Ascending aorta (tissue), 2 donors: ENCODE measurements around the gene RPS2. TPM values are rescaled to one million over a fixed set of nuclear protein-coding genes. Genes with fewer than 3 reads are reported as not detected.

Experiments
- DNase-seq, 2 donors: peaks; one replicate each; pipeline ENCODE4 v3.0.0-alpha.2; 2019; ENCODE audit warnings: low spot score in 2 of 2
- H3K27ac ChIP-seq, 2 donors: fragments of 200-600 bp; sonication (generic); one replicate each; pipeline ENCODE4 v1.5.1; 2016 to 2017; ENCODE audit warnings: mild to moderate bottlenecking in 1 of 2
- H3K27me3 ChIP-seq: fragments of 200-600 bp; sonication (generic); one replicate; pipeline ENCODE4 v1.5.1; 2017
- H3K36me3 ChIP-seq, 2 donors: fragments of 200-600 bp; sonication (generic); one replicate each; pipeline ENCODE4 v1.5.1; 2016
- H3K4me1 ChIP-seq, 2 donors: fragments of 200-600 bp; sonication (generic); one replicate each; pipeline ENCODE4 v1.5.1; 2016 to 2017; ENCODE audit warnings: mild to moderate bottlenecking in 1 of 2
- H3K4me3 ChIP-seq, 2 donors: fragments of 200-600 bp; sonication (generic); one replicate each; pipeline ENCODE4 v1.5.1; 2016 to 2017; ENCODE audit warnings: mild to moderate bottlenecking in 1 of 2
- H3K9me3 ChIP-seq, 2 donors: fragments of 200-600 bp; sonication (generic); one replicate each; pipeline ENCODE4 v1.5.1; 2016
- intact Hi-C: fragments of 100-400 bp; cut with DNase I; formaldehyde crosslinking; loops from one replicate; pipeline ENCODE4 v1.15.1; 2023
- total RNA-seq: library from RNA; depleted of rRNA; stranded (reverse); fragments of >200 nt; gene quantifications from one replicate; pipeline ENCODE4 v1.1.0, GENCODE V29; 2016
- TF ChIP-seq, protein P1 (sequence below), 3 experiments: fragments of 200-600 bp in 2 of 3; fragments of 450-650 bp in 1 of 3; sonication (generic) in 2 of 3; IDR thresholded peaks; one replicate each; pipeline ENCODE4 v1.5.1; 2016 to 2019; ENCODE audit warnings: antibody characterized with exemption in 3 of 3, mild to moderate bottlenecking in 1 of 3, moderate library complexity in 1 of 3

RPS2 gene
- total RNA-seq, 1 donor from 2014 or later: 2,866 TPM

DNA sequence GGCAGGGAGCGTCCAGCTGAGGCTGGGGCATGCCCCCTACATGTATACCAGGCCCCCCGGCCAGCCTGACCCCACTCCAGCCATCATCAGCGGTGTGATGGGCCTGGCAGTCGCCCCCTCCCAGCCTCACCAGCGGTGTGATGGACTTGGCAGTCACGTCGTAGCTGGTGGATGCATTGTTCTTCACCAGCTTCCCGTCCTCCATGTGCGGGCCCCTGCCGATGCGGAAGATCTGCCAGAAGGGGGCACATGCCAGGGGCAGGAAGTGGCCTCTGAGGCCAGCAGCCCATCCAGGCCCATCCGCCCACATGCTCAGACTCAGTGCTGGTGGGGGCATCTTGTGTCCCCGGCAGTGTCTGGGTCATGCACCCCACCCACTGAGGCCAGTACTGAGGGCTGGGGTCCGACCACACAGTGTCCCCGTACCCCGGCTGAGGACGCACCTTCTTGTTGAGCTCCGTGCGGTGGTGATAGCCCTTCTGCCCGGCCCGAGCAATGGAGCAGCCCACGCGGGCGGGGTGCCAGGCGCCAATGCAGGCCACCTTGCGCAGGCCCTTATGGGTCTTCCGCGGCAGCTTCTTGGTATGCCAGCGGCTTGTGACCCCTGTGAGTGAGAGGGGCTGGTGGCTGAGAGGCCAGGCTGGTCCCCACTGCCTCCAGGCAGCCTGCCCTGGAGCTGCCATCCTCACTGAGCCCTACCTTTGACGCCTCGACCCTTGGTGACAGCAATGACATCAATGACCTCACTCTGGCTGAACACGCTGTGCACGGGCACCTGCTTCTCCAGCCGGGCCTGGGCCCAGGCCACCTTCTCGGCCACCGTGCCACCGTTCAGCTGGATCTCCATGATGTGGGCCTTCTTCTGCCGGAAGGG is 17.9 kb downstream of the RPS2 start:
- intact Hi-C loops: no loop called here
- Histone ChIP-seq H3K9me3 (no peaks in the 10 kb centered on the region), H3K4me3 (no peak overlapping the region), H3K27me3 (no peaks in the 10 kb centered on the region), H3K36me3 (no peaks in the 10 kb centered on the region), H3K4me1 (peaks cover 7 to 9% of the 10 kb centered on the region in 2 donors), H3K27ac (no peak overlapping the region)
- TF ChIP-seq, protein P1, sequence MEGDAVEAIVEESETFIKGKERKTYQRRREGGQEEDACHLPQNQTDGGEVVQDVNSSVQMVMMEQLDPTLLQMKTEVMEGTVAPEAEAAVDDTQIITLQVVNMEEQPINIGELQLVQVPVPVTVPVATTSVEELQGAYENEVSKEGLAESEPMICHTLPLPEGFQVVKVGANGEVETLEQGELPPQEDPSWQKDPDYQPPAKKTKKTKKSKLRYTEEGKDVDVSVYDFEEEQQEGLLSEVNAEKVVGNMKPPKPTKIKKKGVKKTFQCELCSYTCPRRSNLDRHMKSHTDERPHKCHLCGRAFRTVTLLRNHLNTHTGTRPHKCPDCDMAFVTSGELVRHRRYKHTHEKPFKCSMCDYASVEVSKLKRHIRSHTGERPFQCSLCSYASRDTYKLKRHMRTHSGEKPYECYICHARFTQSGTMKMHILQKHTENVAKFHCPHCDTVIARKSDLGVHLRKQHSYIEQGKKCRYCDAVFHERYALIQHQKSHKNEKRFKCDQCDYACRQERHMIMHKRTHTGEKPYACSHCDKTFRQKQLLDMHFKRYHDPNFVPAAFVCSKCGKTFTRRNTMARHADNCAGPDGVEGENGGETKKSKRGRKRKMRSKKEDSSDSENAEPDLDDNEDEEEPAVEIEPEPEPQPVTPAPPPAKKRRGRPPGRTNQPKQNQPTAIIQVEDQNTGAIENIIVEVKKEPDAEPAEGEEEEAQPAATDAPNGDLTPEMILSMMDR (IDR thresholded peaks at IDR 0.05): no peak
- no peak for DNase-seq

DNA sequence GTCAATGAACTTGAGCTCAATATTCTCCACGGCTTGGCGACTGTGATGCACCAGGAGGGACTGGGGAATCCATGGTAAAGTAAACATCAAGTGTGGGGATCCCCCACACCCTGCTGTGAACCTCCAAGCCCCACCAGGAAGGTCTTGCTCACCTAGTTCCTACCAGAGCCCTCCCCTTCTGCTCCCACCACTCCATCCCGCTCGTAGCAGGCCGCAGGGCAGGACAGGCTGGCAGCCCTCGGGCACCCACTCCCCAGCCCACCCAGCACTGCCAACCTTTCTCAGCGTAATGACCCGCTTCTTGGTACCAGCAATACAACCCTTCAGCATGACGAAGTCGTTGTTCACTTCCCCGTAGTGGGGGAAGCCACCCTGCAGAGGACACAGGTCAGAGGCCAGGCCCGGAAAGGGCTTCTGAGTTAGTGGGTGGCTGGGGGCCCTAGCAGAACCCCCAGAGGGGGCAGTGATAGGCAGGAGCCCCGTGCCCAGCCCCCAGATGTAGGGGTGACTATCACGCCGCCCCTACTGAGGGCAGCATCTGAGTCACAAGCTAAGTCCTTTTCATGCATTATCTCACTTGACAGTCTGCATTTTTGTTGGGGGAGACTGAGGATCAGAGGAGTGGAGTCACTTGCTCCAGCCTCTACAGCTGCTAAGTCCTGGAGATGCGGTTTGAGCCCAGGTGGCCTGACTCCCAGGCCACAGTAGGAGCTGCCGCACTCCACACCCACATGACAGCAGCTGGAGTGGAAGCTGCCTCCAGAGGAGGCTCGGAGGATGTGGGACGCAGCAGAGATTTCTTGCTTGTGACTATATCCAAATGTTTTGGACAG is 18.9 kb downstream of the RPS2 start:
- Histone ChIP-seq H3K4me1 (peaks cover 10 to 11% of the 10 kb centered on the region in 2 donors), H3K27ac (no peak overlapping the region), H3K4me3 (no peak overlapping the region), H3K9me3 (no peaks in the 10 kb centered on the region), H3K27me3 (no peaks in the 10 kb centered on the region), H3K36me3 (peaks cover 2 to 5% of the 10 kb centered on the region in 2 donors)
- no peak for DNase-seq
- TF ChIP-seq, protein P1 (IDR thresholded peaks at IDR 0.05): no peak
- intact Hi-C loops: no loop called here

DNA sequence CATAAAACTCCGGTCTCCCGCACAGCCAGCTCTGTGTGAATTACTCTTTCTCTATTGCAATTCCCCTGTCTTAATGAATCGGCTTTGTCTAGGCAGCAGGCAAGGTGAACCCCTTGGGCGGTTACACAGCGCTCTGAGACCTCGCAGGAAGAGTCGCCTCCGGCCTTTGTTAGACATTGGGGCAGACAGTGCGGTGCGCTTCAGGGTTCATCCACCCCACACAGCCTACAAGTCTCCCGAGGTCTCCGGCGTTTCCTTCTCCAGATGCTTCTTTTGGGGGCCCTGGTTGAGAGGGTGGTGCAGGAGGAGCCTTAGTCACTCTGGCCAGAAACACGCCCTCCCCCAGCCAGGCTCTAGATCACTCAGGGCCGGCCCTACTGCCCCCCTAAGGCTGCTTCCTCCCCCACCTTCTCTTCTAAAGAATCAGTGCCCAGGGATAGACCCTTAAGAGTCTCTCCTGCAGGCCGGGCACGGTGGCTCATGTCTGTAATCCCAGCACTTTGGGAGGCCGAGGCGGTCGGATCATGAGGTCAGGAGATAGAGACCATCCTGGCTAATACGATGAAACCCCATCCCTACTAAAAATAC is 19.9 kb downstream of the RPS2 start:
- Histone ChIP-seq H3K4me3 (no peak overlapping the region), H3K27ac (no peak overlapping the region), H3K27me3 (no peaks in the 10 kb centered on the region), H3K4me1 (peaks cover 10 to 11% of the 10 kb centered on the region in 2 donors), H3K9me3 (no peaks in the 10 kb centered on the region), H3K36me3 (peaks cover 13 to 14% of the 10 kb centered on the region in 2 donors)
- TF ChIP-seq, protein P1 (IDR thresholded peaks at IDR 0.05): no peak
- no peak for DNase-seq
- intact Hi-C loops: no loop called here

DNA sequence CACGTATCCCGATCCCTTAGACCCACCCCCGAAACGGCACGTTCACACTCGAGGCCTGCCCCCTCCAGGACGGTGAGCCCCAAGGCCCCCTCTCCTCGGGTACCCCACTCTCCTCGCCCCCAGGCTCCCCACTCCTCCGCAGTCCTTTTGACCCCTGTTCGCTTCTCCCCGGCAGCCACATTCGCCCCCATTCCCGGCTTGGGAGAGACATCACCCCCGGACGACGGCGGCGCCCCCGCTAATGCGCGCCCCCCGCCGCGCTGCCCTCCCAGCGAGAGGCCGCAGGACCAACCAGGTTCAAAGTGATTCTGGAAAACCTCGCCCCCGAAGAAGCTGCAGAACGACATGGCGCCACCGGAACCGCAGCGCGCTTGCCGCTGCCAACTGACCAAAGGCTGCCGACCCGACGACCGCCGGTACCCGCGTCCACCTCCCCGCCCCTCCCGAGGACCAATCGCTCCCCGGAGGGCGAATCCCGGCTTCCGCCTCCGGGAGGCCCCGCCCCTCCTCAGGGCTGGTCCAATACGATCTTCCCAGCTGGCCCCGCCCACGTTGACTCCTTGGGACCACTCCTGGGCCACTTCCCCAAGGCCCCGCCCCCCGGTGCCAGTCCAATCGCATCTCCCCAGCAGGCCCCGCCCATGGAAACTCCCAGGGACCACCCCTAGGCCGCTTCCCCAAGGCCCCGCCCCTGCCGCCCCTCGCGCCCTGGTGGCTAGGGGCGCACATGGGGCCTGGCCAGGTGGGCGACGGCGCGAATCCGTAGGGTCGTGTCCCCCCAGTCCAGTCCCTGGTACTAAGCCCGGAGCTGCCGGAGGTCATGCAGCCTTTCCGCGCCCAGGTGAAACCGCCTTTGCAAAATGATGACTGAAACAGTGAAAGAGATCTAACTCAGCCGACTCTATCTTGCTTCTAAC is 21.6 kb downstream of the RPS2 start, which contains the start of gene MSRB1:
Gene MSRB1 (minus strand): TSS at position 390 of the 917 bp plus-strand sequence. CDS start 43 bp downstream, at position 347.
- TF ChIP-seq, protein P1 (IDR thresholded peaks at IDR 0.05): no peak
- intact Hi-C loops: loop anchor here (1.0 to 2.0 kb wide), 3 partner anchors 14 to 116 kb away; partner anchors contain the start of genes FAHD1 and NDUFB10
- Histone ChIP-seq H3K36me3 (peaks cover 29 to 31% of the 10 kb centered on the region in 2 donors), H3K4me3 (peak within 1 kb of the TSS; percentile 70 to 92), H3K27ac (peak within 1 kb of the TSS; percentile 78 to 81), H3K27me3 (no peaks in the 10 kb centered on the region), H3K4me1 (peaks cover 10 to 11% of the 10 kb centered on the region in 2 donors), H3K9me3 (no peaks in the 10 kb centered on the region)
- peak; percentile 99 to 100 for DNase-seq
